HL-60/S4 treated with retinoic acid at 250 ng/mL for 4 days and 3 days (cell line): ENCODE data around the gene CTIF.

ENCODE experiments used
- in situ Hi-C: fragments of 300-500 bp; cut with MboI; formaldehyde crosslinking; loops from 2 replicates; pipeline ENCODE4 v1.7.0; 2022; ENCODE audit warnings: low sequenced_read_pairs

CTIF gene

DNA sequence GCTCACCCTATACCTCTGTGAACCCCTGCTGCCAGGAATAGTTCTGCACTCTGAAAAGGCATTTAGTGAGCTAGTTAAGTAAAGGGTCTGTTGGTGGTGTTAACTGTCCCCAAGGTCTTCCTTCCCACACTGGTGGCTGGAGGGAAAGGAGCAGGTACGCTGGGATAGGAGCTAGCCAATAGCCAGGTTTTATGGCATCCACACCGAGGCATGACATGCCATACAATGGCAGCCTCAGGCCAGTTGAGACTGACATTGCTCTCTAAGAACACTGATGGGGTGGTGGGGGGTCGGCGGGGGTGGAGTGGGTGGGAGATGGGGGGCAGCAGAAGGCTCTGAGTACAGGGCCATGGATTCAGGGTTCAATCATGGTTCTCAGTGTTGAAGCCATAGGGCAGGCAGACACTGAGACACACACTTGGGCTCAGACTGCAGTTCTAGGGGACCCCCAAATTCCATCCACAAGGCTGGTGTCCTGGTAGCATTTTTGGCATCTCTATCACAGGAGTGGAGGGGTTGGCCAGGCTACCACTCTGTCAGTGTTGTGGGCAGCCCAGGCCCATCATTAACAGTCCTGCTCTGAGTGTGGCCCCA lies 136.0 kb downstream of the CTIF start:
- in situ Hi-C loops: loop anchor here (25.0 kb wide), 2 partner anchors 188 to 787 kb away; partner anchors contain the start of gene DYM

GRCh38 chr18:48675352-48675761 lies 136.5 kb downstream of the CTIF start:
- in situ Hi-C loops: loop anchor here (25.0 kb wide), 1 partner anchor 787 kb away; the partner anchor contains the start of gene DYM

DNA sequence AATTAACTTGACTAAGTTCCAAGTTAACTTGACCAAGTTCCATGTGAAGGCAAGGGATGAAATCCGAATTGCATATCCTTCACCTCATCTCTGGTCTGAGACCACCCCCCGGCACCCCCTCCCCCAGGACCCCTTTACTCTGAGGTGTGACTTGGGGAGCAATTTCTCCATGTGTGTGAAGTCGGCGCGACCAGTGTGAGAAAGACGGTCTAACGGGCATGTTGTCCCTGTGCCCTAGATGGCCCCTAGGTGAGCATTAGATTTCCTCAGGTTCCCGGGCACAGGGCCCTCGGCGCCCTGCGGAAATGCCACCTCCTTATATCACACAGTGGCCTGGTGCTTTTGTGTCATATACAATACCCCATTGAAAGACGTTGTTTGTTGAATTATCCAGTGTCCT lies 137.1 kb downstream of the CTIF start:
- in situ Hi-C loops: loop anchor here (25.0 kb wide), 1 partner anchor 786 kb away; the partner anchor contains the start of gene DYM

DNA sequence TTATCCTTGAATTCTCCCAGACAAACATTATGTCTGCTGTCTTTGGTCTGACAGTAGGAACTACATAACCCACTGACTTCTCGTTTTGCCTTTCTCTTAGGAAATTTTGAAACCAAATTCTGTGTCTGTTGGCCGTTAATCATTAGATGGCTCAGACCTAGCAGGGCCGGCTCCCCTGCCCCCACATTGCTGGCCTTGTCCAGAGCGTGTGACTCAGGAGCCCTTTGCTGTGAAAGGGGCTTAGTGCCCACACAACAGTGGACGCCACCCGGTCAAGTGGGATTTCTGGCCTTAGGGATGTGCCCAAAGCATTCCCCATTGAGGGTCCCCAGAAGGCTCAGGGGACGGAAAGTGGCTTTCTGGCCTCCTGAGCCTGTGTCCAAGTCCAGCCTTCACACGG lies 137.5 kb downstream of the CTIF start:
- in situ Hi-C loops: loop anchor here (25.0 kb wide), 1 partner anchor 786 kb away; the partner anchor contains the start of gene DYM

DNA sequence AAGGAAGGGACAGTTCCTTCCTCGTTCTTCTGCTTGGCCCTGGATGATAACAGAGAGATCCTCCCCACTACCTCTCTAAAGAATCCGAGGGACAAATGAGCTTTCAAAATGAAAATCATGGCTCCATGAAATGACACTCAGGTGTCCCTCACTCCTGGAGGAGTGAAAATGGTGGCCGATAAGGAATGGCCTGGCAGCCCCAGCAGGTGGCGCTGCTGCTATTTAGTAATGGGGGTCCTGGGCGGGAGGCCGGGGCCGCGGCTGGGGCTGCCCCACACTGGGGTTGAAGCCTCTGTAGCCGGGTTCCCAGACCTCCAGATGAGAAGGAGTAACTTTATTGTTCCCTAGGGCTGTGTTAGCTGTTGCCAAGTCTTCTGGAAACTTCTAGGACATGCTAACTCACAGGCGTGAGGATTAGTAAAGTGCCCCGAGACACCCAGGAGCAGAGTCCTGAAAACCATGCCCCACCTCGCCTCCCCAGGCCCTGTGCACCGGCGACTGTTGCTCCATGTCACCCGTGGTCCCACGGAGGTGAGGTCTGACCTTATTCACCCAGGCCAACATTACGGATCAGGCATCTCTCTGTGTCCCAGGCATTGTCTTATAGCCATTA lies 138.0 kb downstream of the CTIF start:
- in situ Hi-C loops: loop anchor here (25.0 kb wide), 1 partner anchor 785 kb away; the partner anchor contains the start of gene DYM

- in situ Hi-C loops: loop anchor here (25.0 kb wide), 1 partner anchor 784 kb away; the partner anchor contains the start of gene DYM
These were observed 139.6 kb downstream of the CTIF start for GRCh38 chr18:48678237-48679115.

DNA sequence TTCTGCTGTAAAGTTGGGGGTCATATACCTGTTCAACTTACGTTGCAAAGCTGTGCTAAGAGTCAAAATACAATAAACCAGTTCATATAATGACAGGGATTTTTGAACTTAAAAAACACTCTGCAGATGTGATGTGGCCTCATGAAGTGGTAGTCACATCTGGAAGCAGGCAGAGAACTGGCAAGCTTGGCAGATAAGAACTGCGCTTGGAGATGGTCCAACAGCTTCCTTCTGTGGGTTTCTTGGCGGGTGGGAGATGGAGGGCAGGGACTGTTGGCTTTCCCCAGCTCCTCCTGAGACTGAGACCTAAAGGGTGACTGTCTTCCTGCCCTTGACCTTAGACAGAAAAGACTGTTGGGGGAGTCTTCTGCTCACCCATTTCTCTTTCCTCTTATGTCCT lies 140.4 kb downstream of the CTIF start:
- in situ Hi-C loops: loop anchor here (25.0 kb wide), 1 partner anchor 783 kb away; the partner anchor contains the start of gene DYM

- in situ Hi-C loops: loop anchor here (25.0 kb wide), 1 partner anchor 782 kb away; the partner anchor contains the start of gene DYM
These were observed 141.8 kb downstream of the CTIF start for GRCh38 chr18:48680339-48681250.

GRCh38 chr18:48682768-48683167 lies 143.9 kb downstream of the CTIF start:
- in situ Hi-C loops: loop anchor here (25.0 kb wide), 1 partner anchor 780 kb away; the partner anchor contains the start of gene DYM

DNA sequence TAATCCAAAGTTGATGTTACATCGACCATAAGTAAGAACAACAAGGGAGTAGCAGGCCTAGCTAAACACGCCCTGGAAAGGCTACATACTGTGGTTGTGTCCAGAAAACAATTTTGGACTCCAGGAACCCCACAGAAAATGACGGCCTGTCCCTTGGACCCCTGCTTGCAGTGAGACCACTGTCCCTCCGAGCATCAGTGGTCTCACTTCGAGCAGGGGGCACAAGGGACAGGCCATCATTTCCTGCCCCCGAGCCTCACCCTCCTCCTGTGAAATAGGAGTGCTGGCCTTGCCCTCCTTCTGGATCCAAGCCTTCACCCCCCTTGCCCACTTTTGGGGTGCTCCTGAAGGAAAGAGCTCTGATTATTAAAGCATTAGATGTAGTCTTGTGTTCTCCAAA lies 144.4 kb downstream of the CTIF start:
- in situ Hi-C loops: loop anchor here (25.0 kb wide), 1 partner anchor 779 kb away; the partner anchor contains the start of gene DYM

DNA sequence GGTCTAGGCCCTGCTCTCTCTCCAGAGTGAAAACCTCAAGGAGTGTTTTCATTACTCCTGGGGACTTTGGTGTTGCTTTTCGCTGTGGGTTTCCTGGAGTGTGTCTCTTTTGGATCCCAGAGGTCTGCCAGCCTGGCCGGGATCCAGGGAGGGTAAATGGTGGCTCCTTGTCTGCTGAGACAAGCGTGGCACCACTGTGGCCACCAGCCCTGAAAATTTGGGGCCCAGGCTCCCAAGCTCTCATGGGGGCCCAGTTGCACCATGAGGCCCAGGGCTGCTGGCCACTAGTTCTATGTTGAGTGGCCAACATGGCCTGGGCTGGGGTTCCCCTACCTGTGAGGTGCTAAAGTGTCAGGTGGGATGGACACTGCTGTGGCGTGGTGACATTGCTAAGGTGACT lies 144.8 kb downstream of the CTIF start:
- in situ Hi-C loops: loop anchor here (25.0 kb wide), 1 partner anchor 779 kb away; the partner anchor contains the start of gene DYM

GRCh38 chr18:48687346-48688042 lies 148.7 kb downstream of the CTIF start:
- in situ Hi-C loops: loop anchor here (25.0 kb wide), 1 partner anchor 775 kb away; the partner anchor contains the start of gene DYM

GRCh38 chr18:48688961-48689360 lies 150.1 kb downstream of the CTIF start:
- in situ Hi-C loops: loop anchor here (25.0 kb wide), 1 partner anchor 773 kb away; the partner anchor contains the start of gene DYM

- in situ Hi-C loops: loop anchor here (25.0 kb wide), 1 partner anchor 773 kb away; the partner anchor contains the start of gene DYM
These were observed 150.7 kb downstream of the CTIF start for GRCh38 chr18:48689548-48689947.

DNA sequence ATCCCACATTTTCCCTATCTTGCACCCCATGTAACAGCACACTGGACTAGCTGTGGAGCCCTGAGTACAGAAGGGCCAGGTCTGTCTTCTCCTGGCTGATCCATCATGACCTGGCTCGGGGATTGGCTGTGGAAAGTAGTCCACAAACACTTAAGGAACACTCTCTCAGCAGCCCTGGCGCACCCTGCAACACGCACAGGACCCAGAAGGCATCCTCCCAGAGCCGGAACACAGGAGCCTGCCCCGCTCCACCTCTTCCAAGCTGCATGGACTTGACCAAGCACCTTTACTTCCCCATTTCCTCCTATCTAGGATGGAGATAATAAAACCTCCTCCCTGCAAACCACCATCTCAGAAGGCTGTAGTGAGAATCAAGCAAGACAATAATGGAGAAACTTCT lies 151.7 kb downstream of the CTIF start:
- in situ Hi-C loops: loop anchor here (25.0 kb wide), 1 partner anchor 772 kb away; the partner anchor contains the start of gene DYM

- in situ Hi-C loops: loop anchor here (25.0 kb wide), 1 partner anchor 769 kb away; the partner anchor contains the start of gene DYM
These were observed 154.2 kb downstream of the CTIF start for GRCh38 chr18:48693006-48693405.

GRCh38 chr18:48693625-48694262 lies 154.9 kb downstream of the CTIF start:
- in situ Hi-C loops: loop anchor here (25.0 kb wide), 1 partner anchor 769 kb away; the partner anchor contains the start of gene DYM

GRCh38 chr18:48694295-48694694 lies 155.5 kb downstream of the CTIF start:
- in situ Hi-C loops: loop anchor here (25.0 kb wide), 1 partner anchor 768 kb away; the partner anchor contains the start of gene DYM
